OCI-M2 (cell line): ENCODE measurements around the gene POLR1C.
A peak's percentile ranks its signal among the peaks of the same experiment; 100 is the strongest.
"Not testable (repeated sequence)": the region's sequence is repeated elsewhere in the genome, so short reads cannot be mapped to it uniquely, and the experiment has no call there.

Source experiments
- DNase-seq: peaks from one replicate; lab custom pipeline; 2025; ENCODE audit not compliant: unreplicated experiment; lab: John Stamatoyannopoulos, UW

Gene POLR1C

DNA sequence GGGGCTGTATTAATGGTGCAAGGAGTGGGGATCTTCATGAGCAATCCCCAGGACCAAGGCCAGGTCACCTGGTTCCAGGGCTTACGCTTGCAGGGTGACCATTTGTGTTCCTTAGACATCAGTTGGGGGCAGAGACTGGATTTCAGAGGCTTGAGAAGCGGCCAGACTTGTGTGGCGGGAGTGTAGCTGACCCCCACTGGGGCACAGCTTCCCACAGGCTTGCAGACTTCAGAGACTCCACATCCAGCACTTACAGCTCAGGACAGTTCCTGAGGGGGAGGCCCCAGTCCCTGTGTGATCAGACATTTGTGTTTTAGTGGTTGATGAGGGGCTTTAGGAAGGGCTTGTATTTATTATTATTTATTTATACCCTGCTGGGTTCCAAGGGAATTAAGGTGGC, 24.2 kb upstream of the POLR1C start:
- DNase-seq, result no peak

DNA sequence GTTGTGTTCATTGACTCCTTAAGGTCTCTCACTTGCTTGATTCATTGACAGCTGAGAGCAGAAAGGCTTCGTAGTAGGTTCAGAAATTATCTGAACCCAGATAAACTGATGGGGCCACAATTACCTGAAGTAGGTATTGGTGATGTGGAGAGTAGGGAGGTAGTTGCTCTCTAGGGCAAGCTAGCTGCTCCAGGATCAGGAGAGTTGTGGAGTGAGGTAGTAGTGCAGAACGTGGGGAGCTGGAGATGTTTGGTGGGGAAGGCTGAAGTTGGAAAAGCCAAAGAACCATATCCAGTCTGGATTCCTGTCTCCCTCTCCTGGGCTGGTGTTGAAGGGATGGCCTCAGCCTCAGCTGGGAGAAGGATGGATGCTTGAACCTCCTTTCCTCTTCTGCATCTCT, 23.7 kb upstream of the POLR1C start:
- DNase-seq, result no peak

DNA sequence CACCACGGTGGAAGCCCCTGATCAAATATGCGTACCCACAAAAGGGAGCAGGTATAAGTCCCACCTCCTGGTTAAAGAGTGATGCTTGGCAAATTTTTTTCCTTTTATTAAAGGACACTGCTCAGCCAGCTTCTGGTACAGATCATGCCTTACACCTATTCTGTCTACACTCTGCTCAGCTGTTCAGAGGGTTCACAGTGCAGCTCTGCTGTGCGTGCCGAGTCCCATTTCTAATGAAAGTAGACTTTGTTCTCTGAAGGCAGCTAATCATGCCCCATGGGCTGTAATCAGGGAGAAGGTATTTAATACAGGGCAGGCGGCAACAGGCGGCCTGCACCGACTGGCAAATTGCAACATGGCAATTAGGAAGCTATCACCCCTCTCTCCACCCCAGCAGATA, 23.1 kb upstream of the POLR1C start:
- DNase-seq, result no peak

DNA sequence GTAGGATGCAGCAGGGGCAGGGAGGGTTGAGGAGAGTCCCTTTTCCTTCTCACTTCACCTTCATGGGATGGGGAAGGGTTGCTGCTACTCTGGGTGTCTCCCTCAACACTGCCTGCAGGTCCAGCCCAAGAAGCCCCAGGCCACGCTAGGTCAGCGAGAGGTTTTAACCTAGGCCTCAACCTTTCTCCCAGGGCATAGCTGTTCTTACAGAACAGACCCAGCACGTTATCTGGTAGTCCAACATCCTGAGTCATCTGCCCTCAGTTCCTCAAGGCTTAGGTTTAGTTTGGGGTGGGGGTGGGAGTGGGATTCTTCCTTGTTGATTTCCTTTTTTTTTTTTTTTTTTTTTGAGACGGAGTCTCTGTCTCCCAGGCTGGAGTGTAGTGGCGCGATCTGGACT, 22.6 kb upstream of the POLR1C start:
- DNase-seq, result no peak

DNA sequence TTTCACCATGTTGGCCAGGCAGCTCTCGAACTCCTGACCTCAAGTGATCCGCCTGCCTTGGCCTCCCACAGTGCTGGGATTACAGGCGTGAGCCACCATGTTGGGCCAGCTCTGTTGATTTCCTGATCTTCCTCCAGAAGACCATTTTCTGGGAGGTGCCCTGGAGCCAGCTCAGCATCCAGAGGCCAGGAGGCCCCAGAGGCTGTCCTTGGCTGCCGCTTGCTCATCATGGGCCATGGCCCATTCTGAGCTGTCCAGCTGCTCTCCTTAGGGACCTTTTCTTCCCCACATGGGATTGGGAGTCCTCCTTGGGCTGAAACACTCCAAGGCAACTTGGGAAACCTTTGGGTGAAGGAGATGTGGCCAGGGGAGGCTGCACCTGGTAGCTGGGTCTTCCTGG, 22.1 kb upstream of the POLR1C start:
- no peak for DNase-seq

DNA sequence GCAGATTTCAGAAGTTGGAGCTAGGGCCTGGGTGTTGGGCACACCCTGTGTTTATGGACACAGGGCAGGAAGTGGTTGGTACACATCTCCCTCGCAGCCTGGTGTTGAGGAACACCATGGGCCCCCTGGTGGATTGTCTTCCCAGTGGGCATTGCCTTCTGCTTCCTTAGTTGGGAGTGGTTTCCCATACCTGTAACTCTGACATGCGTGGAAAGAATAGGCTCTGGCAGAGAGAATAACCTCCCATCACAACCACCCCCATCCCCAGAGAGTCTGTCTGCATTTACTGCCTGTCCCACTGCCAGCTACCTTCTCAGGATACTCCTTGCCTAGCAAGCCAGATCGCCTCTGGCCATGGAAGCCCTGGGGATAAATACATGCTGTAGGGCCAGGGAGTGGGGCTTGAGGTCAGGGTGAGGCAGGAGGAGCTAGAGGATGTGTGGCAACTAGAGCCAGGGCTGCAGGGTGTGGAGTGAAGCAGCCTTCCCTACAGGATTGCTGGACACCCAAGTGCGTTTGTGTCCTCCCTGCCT, 21.4 kb upstream of the POLR1C start:
- no peak for DNase-seq

DNA sequence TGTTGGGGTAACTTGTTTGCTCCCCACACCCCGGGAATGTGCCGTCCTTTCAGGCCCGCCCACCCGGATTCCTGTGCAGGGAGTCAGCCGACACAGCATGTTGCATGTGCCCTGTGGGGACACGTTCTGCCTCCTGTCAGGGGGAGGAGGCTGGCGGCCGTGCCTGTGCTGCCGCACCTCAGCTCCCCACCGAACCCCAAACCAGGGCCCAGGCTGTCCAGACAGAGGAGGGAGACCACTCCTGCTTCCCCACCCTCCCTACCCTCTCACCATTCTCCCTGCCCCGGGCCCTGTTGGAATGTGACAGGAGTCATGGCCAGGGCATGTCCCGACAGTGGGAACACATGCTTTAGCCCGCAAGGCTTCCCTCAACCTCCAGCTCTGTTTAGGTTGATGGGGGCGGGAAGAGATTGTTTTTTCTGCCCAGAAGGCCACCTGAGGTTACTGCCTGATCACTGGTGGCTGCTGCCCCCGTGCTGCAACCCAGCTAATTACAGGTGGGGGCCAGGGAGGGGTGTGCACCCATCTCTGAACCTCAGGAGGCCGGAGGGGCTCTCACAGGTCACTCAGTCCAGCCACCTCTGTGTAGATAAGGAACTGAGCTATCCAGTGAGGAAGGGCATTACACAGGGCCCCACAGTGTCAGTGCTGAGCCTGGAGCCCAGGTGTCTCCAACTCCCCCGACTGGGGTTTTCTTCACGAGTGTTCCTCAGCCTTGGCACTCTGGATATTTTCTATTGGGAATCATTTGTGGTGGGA, 20.3 kb upstream of the POLR1C start:
- DNase-seq, result no peak

DNA sequence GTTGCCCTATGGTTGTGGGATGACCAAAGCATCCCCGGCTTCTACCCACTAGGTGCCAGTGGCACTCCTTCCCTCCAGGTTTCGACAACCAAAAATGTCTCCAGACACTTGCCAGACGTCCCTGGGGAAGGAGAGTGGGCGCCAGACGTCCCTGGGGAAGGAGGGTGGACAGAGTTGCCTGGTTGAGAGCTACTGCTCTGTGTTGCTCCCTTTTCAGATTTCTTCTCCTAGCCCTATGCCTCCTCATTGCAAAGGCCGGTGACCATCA, 19.8 kb upstream of the POLR1C start:
- no peak for DNase-seq

DNA sequence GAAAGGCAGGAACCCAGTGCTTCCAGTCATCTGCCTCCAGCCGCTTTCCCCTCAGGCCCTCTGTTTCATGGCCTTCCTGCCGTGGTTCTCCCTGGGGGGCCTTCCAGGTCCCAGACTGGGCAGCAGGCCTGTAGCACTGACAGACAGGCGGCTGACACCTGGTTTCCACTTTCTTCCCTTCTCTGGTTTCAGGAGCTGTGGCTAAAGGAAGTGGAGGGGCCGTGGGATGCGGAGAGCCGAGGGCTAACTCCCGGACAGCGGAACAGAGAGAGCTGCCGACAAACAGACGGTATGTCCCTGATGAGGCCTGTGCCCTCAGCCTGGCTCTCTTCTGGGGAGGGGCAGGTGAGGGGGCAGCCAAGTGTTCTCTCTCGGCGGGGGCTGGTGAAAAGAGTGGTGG, 19.2 kb upstream of the POLR1C start:
- DNase-seq, result no peak

DNA sequence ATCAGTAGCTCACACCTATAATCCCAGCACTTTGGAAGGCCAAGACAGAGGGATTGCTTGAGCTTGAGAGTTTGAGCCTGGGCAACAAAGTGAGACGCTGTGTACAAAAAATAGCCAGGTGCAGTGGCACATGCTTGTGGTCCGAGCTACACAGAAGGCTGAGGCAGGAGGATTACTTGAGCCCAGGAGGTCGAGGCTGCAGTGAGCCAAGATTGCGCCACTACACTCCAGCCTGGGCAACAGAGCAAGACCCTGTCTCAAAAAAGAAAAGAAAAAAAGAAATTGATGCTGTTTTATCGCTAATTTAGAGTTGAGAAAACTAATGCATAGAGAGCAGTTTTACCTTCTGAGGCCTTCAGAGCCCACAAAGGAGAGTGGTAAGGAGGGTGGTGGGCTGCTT, 18.6 kb upstream of the POLR1C start:
- DNase-seq, result not testable (repeated sequence)

DNA sequence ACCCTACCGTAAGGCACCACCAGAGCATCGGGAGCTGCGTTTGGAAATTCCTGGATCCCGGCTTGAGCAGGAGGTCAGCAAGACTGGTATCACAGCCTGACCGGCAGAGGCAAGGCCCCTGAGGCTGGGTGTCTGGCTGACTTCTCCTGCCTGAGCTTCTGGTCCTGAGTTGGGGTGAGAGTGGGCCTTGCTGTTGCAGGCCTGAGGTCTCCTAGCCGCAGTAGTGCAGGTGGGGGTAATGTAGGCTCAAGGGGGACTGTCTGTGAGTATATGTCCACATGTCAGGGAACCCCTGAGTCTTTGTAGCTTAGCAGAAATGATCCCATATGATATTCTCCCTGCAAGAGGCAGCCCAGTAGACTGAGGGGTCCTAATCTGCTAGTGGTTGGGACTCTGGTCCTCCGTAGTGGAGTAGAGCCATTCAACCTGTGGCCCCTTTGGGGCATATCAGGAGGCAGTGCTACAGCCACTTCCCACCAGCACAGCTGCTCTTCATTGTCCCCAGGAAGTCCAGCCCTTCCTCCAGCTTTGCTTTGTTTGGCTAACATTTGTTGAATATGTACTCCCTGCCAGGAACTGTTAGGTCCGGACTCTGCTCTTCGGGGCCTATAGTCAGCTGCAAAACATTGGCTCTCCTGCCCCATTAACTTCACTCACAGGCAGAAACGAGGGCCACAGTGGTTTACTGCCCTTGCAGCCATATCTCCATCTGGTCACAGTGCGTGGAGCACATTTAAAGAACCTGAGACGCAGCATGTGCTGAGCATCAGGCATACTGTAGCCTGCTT, 17.7 kb upstream of the POLR1C start:
- no peak for DNase-seq

DNA sequence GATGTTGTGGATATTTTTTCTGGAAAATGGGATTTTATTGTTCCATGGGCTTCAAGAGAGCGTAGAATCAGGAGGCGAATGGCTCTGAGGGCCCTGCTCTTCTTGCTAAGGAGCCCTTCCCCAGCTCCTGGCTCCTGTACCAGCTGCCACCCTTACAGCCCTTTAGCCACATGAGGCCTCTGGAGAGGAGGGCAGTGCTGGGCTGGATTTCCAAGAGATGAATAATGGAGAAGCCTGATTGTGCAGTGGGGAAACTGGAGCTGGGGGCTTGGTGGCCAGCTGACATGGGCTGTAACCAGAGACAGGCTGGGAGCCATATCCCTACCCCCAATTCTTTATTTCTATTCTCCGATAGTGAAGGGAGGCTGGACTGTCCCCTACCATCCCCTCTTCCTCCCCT, 16.0 kb upstream of the POLR1C start:
- no peak for DNase-seq

DNA sequence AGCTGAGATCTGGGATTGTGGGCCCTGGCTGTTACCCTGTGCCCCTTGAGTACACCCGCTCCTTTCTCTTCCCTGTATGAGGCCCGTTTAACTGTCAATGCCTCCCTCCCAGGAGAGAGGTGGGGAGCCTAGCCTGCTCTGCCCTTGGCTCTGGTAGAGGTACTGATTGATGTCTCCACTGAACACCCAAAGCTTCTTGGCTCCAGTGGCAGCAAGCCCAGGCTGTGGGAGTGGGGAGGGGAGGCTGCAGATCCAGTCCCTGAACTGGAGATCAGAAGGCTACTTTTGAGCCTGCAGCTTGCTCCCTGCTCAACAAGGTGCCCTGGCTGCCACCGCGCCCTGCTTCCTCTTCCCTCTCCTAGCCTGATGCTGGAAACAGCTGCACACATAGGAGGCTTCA, 14.2 kb upstream of the POLR1C start:
- DNase-seq, result no peak

DNA sequence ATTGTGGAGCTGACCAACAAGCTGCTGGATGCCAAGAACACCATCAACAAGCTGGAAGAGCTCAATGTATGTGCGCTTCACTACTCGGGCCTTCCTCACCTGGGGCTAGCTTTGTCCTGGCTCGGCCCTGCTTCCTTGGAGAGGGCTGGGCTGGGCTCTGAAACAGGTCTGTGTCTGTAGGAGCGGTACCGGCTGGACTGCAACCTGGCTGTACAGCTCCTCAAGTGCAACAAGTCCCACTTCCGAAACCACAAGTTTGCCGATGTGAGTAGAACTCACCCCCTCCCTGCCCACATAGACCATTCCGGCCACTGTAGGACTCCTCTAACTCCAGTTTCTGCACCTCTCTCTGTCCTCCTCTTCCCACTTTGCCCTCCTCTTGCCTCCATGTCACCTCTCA, 13.4 kb upstream of the POLR1C start:
- DNase-seq, result no peak

DNA sequence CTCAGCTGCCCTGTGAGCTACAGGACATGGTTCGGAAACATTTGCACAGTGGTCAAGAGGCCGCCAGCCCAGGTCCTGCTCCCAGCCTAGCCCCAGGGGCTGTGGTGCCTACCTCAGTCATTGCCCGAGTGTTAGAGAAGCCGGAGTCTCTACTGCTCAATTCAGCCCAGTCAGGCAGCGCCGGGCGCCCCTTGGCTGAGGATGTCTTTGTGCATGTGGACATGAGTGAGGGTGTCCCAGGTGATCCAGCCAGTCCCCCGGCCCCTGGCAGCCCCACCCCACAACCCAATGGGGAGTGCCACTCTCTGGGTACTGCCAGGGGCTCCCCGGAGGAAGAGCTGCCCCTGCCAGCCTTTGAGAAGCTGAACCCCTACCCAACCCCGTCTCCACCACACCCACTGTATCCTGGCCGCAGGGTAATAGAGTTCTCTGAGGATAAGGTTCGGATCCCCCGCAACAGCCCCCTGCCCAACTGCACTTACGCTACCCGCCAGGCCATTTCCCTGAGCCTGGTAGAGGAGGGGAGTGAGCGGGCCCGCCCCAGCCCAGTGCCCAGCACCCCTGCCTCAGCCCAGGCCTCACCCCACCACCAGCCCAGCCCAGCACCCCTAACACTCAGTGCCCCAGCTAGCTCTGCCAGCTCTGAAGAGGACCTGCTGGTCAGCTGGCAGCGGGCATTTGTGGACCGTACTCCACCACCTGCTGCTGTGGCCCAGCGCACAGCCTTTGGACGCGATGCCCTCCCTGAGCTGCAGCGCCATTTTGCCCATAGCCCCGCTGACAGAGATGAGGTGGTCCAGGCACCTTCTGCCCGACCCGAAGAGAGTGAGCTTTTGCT, 11.9 kb upstream of the POLR1C start:
- DNase-seq, result no peak

DNA sequence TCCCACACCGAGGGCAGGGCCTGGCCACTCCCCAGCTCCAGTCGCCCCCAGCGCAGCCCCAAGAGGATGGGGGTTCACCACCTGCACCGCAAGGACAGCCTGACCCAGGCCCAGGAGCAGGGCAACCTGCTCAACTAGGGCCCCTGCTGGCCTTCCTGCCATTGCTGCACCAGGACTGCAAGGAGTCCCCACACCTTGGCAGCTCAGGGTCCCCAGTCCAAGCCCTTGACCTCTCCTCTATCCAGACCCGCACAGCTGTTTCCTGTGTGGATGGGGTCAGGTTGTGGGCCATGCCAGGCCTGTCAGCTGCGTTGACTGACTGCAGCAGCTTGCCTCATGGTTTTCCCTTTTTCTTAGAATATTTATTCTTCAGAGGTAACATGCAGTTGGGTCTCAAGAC, 11.2 kb upstream of the POLR1C start:
- no peak for DNase-seq

DNA sequence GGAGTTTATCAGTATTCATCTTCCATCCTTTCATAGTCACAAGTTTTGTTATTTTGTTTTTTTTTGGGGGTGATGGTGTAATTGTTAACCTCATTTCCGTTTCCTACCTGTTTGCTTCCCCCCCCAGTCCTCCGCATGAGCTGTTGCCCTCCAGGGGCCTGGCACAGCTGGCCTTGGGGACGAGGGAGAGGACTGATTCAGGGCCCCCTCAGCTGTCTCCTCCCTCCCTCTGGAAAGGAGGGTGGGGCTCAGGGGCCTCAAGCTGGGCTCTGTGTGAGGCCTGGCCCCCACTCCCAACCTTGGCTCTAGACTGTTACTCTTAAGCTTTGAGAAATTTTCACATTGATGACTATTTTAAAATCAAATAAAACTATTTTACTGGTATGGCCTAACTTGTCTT, 10.7 kb upstream of the POLR1C start:
- DNase-seq, result no peak

DNA sequence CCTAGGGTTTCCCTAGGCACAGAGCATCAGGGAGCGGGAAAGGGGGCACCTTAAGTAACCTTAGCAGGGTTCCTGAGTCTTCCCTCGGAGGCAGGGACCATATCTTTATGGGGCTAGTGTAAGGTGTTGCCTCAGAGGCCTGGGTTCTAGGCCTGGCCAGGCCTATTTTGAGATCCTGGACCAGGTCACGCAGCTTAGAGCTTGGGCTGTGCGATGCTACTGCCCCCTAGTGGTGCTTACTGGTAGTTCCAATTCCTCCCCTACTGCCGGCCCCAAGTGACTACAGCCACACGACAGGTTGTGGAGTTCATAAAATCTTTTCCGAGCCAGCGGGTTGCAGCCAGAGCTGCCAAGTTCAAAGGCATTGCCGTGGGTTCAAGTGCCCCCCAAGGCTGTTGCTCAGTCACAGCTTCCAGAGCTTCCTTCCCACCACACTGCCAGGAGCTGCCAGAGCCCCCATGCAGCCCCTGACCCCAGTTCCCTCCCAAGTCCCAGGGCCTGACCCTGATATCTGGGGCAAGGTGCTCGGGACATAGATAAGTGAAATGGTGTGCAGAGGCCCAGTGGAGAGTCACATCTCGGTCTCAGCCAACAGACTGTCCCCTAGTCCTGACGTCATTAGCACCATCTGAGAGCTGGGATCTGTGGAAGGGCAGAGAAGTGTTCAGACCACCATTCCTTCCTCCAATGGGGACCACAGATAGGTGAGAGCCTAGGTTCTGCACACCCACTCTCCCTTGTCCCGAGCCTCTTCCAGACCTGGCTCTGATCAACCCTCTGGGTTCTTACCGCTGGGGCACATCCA, 10.0 kb upstream of the POLR1C start:
- peak; percentile 80 for DNase-seq

DNA sequence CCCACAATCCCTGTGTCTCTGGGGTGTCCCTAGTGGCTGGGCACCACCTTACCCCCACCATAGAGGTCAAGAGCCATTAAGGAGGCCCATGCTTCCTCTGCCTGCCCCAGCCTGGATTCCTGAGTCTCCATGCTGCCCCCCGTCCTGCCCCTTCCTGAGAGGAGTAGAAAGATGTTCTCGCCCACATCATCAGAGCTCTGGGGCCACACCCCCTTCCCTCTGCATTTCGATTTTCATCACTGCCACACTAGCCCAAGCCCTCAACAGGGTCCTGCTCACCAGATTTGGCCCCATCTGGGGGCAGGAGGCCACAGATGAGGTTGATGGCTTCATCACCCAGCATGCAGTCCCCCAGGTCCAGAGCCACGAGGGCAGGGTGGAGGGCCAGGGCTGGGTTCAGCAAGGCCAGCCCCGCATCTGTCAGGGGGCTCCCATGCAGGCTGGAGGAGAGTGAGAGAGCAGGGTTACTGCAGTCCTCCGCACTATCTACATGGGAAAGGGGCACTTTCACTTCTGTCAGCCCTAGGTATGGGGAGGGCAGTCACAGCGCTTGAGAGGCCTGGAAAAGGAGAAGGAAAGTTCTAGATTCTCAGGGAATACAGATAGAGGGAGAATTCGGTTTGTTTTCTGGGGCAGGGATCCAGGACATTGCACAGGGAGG, 8.3 kb upstream of the POLR1C start:
- no peak for DNase-seq

DNA sequence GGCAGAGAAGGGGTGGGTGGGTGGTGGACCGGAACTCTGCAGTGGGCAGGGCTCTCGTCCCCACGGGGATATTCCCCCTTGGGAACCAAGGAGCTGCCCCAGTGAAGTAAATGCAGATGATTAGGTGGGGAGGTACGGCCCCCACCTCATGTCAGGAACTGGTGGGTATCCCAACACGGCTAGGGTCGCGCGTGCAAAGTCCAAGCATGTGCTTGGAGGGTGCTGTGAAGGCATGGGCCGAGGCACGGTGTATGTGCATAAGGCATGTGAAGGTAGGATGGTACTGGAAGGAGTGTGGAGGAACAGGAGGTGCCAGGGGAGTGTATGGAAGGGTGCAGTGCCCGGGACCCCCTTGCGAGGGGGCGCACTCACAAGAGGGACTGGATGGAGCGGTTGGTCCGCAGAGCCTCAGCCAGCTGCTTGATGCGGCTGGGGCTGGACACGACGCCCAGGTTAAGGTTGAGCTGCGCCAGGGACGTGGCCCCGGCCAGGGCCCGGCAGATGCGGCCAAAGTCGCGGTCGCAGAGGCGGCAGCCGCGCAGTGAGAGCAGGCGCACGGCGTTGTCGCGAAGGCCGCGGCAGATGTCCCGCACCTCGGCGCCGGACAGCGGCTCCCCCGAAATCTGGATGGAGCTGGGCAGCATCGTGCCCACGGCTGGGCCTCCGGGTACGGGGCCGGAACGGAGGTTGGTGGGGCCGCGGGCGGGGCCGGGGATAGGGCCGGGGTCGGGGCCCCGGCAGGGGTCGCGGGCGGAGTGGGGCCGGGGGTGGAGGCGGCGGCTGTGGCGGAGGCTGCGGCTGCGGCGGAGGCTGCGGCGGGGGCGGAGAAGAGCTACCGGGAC, 7.5 kb upstream of the POLR1C start:
- no peak for DNase-seq
